Breast epithelium (tissue), 4 donors: ENCODE results near the gene TMEM243. TPM values are rescaled to one million over a fixed set of nuclear protein-coding genes. Genes with fewer than 3 reads are reported as not detected.

Experiments
- DNase-seq, 2 donors: peaks; one replicate each; pipeline ENCODE4 v3.0.0-alpha.2; 2019; ENCODE audit warnings: low spot score in 2 of 2
- H3K27ac ChIP-seq, 2 donors: fragments of 200-600 bp; sonication (generic) in 1 of 2; one replicate each; pipeline ENCODE4 v1.5.1; 2016 to 2019; ENCODE audit warnings: mild to moderate bottlenecking in 1 of 2
- H3K27me3 ChIP-seq, 2 donors: fragments of 200-600 bp; sonication (generic) in 1 of 2; one replicate each; pipeline versions ENCODE4 v1.5.1 to v1.6.0; 2017 to 2019; ENCODE audit warnings: control low read depth in 1 of 2, mild to moderate bottlenecking in 1 of 2
- H3K36me3 ChIP-seq: fragments of 200-600 bp; one replicate; pipeline ENCODE4 v1.5.1; 2019
- H3K4me1 ChIP-seq, 2 donors: fragments of 200-600 bp; sonication (generic); one replicate each; pipeline ENCODE4 v1.5.1; 2016 to 2019; ENCODE audit warnings: control low read depth in 1 of 2
- H3K4me3 ChIP-seq, 3 donors: fragments of 200-600 bp; sonication (generic); 1 replicate in 2 of 3; 2 replicates in 1 of 3; pipeline ENCODE4 v1.5.1; 2016 to 2019; ENCODE audit warnings: mild to moderate bottlenecking in 3 of 3, moderate library complexity in 2 of 3
- H3K9me3 ChIP-seq, 2 donors: fragments of 200-600 bp; sonication (generic) in 1 of 2; one replicate each; pipeline ENCODE4 v1.5.1; 2016 to 2019; ENCODE audit warnings: control low read depth in 1 of 2
- POLR2A ChIP-seq: fragments of 450-650 bp; IDR thresholded peaks from one replicate; pipeline ENCODE4 v1.6.1; 2016; ENCODE audit warnings: antibody characterized with exemption, mild to moderate bottlenecking, moderate library complexity
- POLR2AphosphoS5 ChIP-seq, 3 donors: sonication (generic); formaldehyde crosslinking; IDR thresholded peaks; one replicate each; pipeline ENCODE4 v1.6.1; 2017; ENCODE audit warnings: antibody characterized with exemption in 3 of 3
- intact Hi-C: fragments of 100-400 bp; cut with DNase I; formaldehyde crosslinking; loops from one replicate; pipeline ENCODE4 v1.15.1; 2023; ENCODE audit warnings: low total_unique reads
- total RNA-seq, 3 donors: library from RNA; depleted of rRNA; stranded (reverse); fragments of >200 nt; gene quantifications; one replicate each; pipeline ENCODE4 v1.1.0, GENCODE V29; 2016
- TF ChIP-seq, protein P1 (sequence below), 3 donors: fragments of 450-650 bp; IDR thresholded peaks; one replicate each; pipeline ENCODE4 v1.5.1; 2016 to 2017; ENCODE audit warnings: antibody characterized with exemption in 3 of 3, mild to moderate bottlenecking in 3 of 3, moderate library complexity in 3 of 3

The TMEM243 gene
- total RNA-seq, 3 donors from 2014 or later, result 46.9 to 58.7 (median 50.8) TPM

DNA sequence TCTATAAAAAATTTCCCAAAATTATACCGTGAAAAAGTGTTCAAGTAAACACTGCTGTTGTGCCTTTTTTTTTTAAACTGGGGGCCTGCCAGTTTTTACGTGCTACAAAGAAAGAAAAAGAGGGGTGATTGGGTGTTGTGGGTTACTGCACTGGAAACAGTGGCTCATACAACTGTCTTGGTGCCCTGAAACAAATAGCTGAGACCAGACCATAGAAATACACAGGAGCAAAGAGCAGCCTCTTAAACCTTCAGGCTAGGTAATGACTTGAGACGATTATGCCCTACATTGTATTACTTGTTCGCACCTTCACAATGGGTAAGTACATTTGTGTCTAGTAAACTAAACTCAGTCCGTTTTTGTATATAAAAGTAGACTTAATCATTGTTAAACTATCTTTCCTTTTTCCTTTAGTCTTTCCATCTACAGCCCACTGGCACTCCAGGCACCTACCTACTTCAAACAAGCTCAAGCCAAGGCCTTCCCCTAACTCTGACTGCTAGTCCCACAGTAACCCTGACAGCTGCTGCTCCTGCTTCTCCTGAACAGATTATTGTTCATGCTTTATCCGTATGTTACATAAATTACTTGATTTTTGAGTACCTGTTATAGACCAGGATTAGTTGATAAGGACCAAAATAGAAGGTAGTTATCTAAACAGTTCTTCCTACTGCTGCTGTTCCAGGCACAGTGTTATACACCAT is 26.6 kb downstream of the TMEM243 start:
- H3K27me3 ChIP-seq, result no peaks in the 10 kb centered on the region
- TF ChIP-seq POLR2A (no peak), POLR2AphosphoS5 (IDR thresholded peaks at IDR 0.05) (no peak)
- TF ChIP-seq, protein P1, sequence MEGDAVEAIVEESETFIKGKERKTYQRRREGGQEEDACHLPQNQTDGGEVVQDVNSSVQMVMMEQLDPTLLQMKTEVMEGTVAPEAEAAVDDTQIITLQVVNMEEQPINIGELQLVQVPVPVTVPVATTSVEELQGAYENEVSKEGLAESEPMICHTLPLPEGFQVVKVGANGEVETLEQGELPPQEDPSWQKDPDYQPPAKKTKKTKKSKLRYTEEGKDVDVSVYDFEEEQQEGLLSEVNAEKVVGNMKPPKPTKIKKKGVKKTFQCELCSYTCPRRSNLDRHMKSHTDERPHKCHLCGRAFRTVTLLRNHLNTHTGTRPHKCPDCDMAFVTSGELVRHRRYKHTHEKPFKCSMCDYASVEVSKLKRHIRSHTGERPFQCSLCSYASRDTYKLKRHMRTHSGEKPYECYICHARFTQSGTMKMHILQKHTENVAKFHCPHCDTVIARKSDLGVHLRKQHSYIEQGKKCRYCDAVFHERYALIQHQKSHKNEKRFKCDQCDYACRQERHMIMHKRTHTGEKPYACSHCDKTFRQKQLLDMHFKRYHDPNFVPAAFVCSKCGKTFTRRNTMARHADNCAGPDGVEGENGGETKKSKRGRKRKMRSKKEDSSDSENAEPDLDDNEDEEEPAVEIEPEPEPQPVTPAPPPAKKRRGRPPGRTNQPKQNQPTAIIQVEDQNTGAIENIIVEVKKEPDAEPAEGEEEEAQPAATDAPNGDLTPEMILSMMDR (IDR thresholded peaks at IDR 0.05), result no peak
- no peaks in the 10 kb centered on the region for H3K4me1 ChIP-seq
- no peak for DNase-seq
- intact Hi-C loops, result no loop called here
- no peak overlapping the region for H3K27ac ChIP-seq
- no peak overlapping the region for H3K4me3 ChIP-seq
- no peaks in the 10 kb centered on the region for H3K36me3 ChIP-seq
- H3K9me3 ChIP-seq, result no peaks in the 10 kb centered on the region

DNA sequence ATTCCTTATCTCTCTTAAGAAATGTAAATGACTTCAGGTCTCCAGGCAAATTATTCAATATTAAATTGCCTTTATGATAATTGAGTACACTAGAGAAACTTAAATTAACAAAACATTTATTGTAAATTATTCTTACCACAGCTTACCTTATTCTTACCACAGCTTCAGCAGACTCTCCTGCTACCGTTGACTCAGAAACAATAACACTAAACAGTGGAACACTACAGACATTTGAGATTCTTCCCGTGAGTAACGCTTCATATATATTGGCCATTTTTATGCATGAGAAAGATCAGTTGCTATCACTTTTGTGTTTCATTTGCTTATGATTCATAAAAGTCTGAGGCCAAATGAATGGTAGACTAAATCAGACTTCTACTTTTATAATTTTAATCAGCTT is 28.7 kb downstream of the TMEM243 start:
- no peaks in the 10 kb centered on the region for H3K36me3 ChIP-seq
- no peak for DNase-seq
- no peak overlapping the region for H3K4me3 ChIP-seq
- H3K9me3 ChIP-seq, result no peaks in the 10 kb centered on the region
- no peaks in the 10 kb centered on the region for H3K4me1 ChIP-seq
- TF ChIP-seq POLR2AphosphoS5 (IDR thresholded peaks at IDR 0.05), result no peak
- TF ChIP-seq, protein P1 (IDR thresholded peaks at IDR 0.05), result no peak
- no peak for TF ChIP-seq POLR2A
- no peaks in the 10 kb centered on the region for H3K27me3 ChIP-seq
- intact Hi-C loops, result no loop called here
- no peak overlapping the region for H3K27ac ChIP-seq

DNA sequence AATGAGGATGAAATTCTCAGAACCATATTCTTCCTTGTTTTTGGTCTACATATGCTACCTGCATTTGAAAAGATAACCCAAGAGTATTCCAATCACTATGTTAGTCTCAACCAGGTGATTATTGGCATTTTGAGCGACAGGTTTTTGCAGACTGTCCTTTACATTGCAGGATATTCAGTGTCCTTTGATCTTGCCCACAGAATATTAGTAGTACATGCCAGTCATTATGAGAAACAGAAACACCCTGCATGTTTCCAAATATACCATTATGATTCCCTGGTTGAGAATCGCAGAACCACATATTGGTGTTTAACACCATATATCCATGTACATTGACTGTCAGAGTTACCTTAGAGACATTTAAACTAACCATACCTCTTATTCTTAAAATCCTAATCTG is 30.6 kb downstream of the TMEM243 start:
- DNase-seq, result no peak
- TF ChIP-seq POLR2A (no peak), POLR2AphosphoS5 (IDR thresholded peaks at IDR 0.05) (no peak)
- TF ChIP-seq, protein P1 (IDR thresholded peaks at IDR 0.05), result no peak
- H3K36me3 ChIP-seq, result no peaks in the 10 kb centered on the region
- no peak overlapping the region for H3K4me3 ChIP-seq
- intact Hi-C loops, result no loop called here
- no peaks in the 10 kb centered on the region for H3K4me1 ChIP-seq
- H3K27me3 ChIP-seq, result no peaks in the 10 kb centered on the region
- no peak overlapping the region for H3K27ac ChIP-seq
- no peaks in the 10 kb centered on the region for H3K9me3 ChIP-seq

DNA sequence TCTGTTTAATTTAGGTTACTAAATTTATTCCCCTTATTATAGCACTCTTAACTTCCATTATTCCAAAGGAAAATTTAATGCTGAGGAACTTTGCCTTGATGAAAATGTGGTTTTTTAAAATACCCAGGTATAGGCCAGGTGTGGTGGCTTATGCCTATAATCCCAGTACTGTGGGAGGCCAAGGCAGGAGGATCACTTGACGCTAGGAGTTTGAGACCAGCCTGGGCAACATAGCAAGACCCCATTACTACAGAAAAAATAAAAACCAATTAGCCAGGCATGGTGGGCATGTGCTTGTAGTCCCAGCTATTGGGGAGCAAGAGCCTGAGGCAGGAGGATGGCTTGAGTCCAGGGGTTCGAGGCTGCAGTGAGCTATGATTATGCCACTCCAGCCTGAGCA is 32.4 kb downstream of the TMEM243 start:
- H3K27me3 ChIP-seq, result no peaks in the 10 kb centered on the region
- no peak overlapping the region for H3K27ac ChIP-seq
- H3K4me1 ChIP-seq, result no peaks in the 10 kb centered on the region
- TF ChIP-seq POLR2AphosphoS5 (IDR thresholded peaks at IDR 0.05) (no peak), POLR2A (no peak)
- TF ChIP-seq, protein P1 (IDR thresholded peaks at IDR 0.05), result no peak
- no peaks in the 10 kb centered on the region for H3K36me3 ChIP-seq
- no peak for DNase-seq
- intact Hi-C loops, result no loop called here
- no peak overlapping the region for H3K4me3 ChIP-seq
- no peaks in the 10 kb centered on the region for H3K9me3 ChIP-seq

DNA sequence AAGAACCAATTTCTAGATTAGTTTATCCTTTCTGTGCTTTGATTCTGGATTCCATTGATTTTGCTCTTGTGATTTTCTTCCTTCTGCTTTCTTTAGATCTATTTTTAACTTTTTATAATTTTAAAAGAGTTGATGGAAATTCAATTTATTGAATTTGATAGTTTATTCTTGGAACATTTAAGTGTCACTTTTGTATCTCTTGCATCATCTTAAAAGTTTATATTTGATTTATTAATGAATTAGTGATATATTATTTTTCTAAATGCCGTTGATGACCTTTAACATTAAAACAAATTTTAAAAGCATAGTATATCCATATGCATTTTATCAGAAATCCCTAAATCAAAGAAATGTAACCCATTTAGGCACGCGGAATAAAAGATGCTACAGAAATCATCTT is 40.4 kb downstream of the TMEM243 start:
- intact Hi-C loops, result no loop called here
- TF ChIP-seq POLR2A, result no peak

More for the DNA sequence above, 40.4 kb downstream of the TMEM243 start:
- H3K27me3 ChIP-seq, result no peaks in the 10 kb centered on the region
- DNase-seq, result no peak
- no peaks in the 10 kb centered on the region for H3K36me3 ChIP-seq
- H3K9me3 ChIP-seq, result no peaks in the 10 kb centered on the region
- no peak overlapping the region for H3K27ac ChIP-seq
- no peak overlapping the region for H3K4me3 ChIP-seq
- no peaks in the 10 kb centered on the region for H3K4me1 ChIP-seq
